Brain microvascular endothelial cell (primary cell): ENCODE data around the gene KIF25.

Source experiments
- DNase-seq: peaks from one replicate; pipeline ENCODE4 v3.0.0-alpha.2; 2020
- H3K27ac ChIP-seq: fragments of 250-450 bp; sonication (Bioruptor Pico); 2 replicates; pipeline ENCODE4 v1.5.1; 2020; ENCODE audit warnings: mild to moderate bottlenecking, moderate library complexity
- H3K27me3 ChIP-seq: fragments of 250-450 bp; sonication (Bioruptor Pico); replicated peaks from 2 replicates; pipeline ENCODE4 v1.5.1; 2020; ENCODE audit warnings: mild to moderate bottlenecking
- H3K36me3 ChIP-seq: fragments of 250-450 bp; sonication (Bioruptor Pico); replicated peaks from 2 replicates; pipeline ENCODE4 v1.5.1; 2020; ENCODE audit warnings: mild to moderate bottlenecking
- H3K4me3 ChIP-seq: 2 replicates; pipeline ENCODE4 v1.5.1; 2011; ENCODE audit warnings: low read depth, mild to moderate bottlenecking, control low read depth, low read length, moderate library complexity
- in situ Hi-C: cut with HindIII; loops from 2 replicates; pipeline ENCODE4 v1.10.0; 2017; ENCODE audit warnings: low sequenced_read_pairs, low pct_ligation_motif_present
- TF ChIP-seq, protein P1 (sequence below): IDR thresholded peaks from 2 replicates; pipeline ENCODE4 v1.5.1; 2011; ENCODE audit warnings: low read depth, mild to moderate bottlenecking, moderate library complexity, low read length, control low read depth, inconsistent platforms; ENCODE audit errors: missing control alignments

KIF25 gene

DNA sequence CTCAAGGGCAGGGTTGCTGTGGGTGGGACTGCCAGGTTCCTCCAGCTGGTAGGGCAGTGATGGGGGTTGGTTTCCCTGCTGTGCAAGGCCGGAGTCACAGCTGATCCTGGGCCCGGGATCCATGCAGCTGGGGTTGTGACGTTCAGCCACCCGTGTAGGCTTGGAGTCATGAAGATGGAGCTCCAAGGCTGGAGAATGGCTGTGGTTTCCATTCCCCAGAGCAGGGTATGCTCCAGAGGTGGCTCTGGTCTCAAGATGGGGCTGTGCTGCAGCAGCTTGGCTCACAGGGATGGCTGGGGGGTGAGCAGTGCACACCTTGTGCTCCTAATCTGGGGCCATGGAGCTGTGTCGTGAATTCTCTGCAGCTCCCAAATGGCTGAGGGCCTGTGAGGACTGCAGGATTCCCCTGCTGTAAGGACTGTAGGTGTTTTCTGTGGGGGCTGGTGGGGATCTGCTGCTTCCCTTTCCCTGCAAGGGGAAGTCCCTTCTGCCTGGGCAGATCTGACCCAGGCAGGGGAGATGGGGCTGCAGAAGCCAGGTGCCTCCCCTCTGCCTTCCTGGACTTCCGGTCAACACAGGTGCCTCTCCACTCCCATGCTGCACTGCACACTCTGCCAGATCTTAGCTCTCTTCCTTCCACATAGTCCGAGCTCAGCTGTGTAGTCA is 15.9 kb downstream of the KIF25 start:
- Histone ChIP-seq H3K36me3 (no peaks in the 10 kb centered on the region), H3K27me3 (no peaks in the 10 kb centered on the region), H3K4me3 (no peak overlapping the region), H3K27ac (no peak overlapping the region)
- in situ Hi-C loops: no loop called here
- DNase-seq: no peak
- TF ChIP-seq, protein P1, sequence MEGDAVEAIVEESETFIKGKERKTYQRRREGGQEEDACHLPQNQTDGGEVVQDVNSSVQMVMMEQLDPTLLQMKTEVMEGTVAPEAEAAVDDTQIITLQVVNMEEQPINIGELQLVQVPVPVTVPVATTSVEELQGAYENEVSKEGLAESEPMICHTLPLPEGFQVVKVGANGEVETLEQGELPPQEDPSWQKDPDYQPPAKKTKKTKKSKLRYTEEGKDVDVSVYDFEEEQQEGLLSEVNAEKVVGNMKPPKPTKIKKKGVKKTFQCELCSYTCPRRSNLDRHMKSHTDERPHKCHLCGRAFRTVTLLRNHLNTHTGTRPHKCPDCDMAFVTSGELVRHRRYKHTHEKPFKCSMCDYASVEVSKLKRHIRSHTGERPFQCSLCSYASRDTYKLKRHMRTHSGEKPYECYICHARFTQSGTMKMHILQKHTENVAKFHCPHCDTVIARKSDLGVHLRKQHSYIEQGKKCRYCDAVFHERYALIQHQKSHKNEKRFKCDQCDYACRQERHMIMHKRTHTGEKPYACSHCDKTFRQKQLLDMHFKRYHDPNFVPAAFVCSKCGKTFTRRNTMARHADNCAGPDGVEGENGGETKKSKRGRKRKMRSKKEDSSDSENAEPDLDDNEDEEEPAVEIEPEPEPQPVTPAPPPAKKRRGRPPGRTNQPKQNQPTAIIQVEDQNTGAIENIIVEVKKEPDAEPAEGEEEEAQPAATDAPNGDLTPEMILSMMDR: no peak

GRCh38 chr6:168014428-168014827 is 17.0 kb downstream of the KIF25 start:
- in situ Hi-C loops: no loop called here
- no peak for DNase-seq
- Histone ChIP-seq H3K27ac (no peak overlapping the region), H3K4me3 (no peak overlapping the region), H3K36me3 (no peaks in the 10 kb centered on the region), H3K27me3 (no peaks in the 10 kb centered on the region)
- TF ChIP-seq, protein P1: no peak

- H3K4me3 ChIP-seq: no peak overlapping the region
- in situ Hi-C loops: no loop called here
These were observed 17.5 kb downstream of the KIF25 start for GRCh38 chr6:168015009-168015408.

GRCh38 chr6:168015482-168016175 is 18.2 kb downstream of the KIF25 start:
- no peak overlapping the region for H3K4me3 ChIP-seq
- TF ChIP-seq, protein P1: no peak
- in situ Hi-C loops: no loop called here
- H3K27me3 ChIP-seq: no peaks in the 10 kb centered on the region
- no peaks in the 10 kb centered on the region for H3K36me3 ChIP-seq
- H3K27ac ChIP-seq: no peak overlapping the region
- no peak for DNase-seq

More at GRCh38 chr6:168015009-168015408, 17.5 kb downstream of the KIF25 start:
- no peak for DNase-seq
- no peaks in the 10 kb centered on the region for H3K36me3 ChIP-seq
- no peak overlapping the region for H3K27ac ChIP-seq
- TF ChIP-seq, protein P1: no peak
- H3K27me3 ChIP-seq: no peaks in the 10 kb centered on the region

- no peak overlapping the region for H3K27ac ChIP-seq
- no peaks in the 10 kb centered on the region for H3K27me3 ChIP-seq
- TF ChIP-seq, protein P1: no peak
- in situ Hi-C loops: no loop called here
- no peak overlapping the region for H3K4me3 ChIP-seq
- no peaks in the 10 kb centered on the region for H3K36me3 ChIP-seq
- DNase-seq: no peak
These were observed 18.7 kb downstream of the KIF25 start for GRCh38 chr6:168016176-168016620.
